Suprapubic skin (tissue), 4 donors: Measurements from ENCODE around the gene ZNF383.

Experiments
- POLR2A ChIP-seq, 2 donors: fragments of 450-650 bp; IDR thresholded peaks; one replicate each; pipeline ENCODE4 v1.6.1; 2017; ENCODE audit warnings: antibody characterized with exemption in 2 of 2, mild to moderate bottlenecking in 2 of 2, moderate library complexity in 2 of 2
- POLR2AphosphoS5 ChIP-seq, 3 donors: sonication (generic); formaldehyde crosslinking; IDR thresholded peaks; one replicate each; pipeline ENCODE4 v1.6.1; 2017; ENCODE audit warnings: antibody characterized with exemption in 3 of 3
- TF ChIP-seq, protein P1 (sequence below), 2 donors: fragments of 200-600 bp in 1 of 2; fragments of 450-650 bp in 1 of 2; sonication (generic) in 1 of 2; IDR thresholded peaks; one replicate each; pipeline ENCODE4 v1.5.1; 2016 to 2019; ENCODE audit warnings: antibody characterized with exemption in 2 of 2, mild to moderate bottlenecking in 1 of 2, moderate library complexity in 1 of 2

DNA sequence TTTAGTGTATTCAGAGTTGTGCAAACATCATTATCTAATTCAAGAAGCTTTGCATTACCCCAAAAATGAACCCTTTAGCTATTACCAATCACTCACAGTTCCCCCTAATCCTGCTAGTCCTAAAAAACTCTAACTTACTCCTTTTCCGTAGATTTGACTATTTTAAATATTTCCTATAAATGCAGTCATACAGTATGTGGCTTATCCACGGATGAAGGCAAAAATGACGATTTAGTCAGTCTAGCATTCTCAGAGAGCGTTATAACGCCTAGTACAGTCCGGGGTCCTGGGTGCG is 587 bp upstream of the ZNF383 start:
- TF ChIP-seq, protein P1, sequence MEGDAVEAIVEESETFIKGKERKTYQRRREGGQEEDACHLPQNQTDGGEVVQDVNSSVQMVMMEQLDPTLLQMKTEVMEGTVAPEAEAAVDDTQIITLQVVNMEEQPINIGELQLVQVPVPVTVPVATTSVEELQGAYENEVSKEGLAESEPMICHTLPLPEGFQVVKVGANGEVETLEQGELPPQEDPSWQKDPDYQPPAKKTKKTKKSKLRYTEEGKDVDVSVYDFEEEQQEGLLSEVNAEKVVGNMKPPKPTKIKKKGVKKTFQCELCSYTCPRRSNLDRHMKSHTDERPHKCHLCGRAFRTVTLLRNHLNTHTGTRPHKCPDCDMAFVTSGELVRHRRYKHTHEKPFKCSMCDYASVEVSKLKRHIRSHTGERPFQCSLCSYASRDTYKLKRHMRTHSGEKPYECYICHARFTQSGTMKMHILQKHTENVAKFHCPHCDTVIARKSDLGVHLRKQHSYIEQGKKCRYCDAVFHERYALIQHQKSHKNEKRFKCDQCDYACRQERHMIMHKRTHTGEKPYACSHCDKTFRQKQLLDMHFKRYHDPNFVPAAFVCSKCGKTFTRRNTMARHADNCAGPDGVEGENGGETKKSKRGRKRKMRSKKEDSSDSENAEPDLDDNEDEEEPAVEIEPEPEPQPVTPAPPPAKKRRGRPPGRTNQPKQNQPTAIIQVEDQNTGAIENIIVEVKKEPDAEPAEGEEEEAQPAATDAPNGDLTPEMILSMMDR (IDR thresholded peaks at IDR 0.05), result no peak
- no peak for TF ChIP-seq POLR2AphosphoS5 (IDR thresholded peaks at IDR 0.05)
- TF ChIP-seq POLR2A (IDR thresholded peaks at IDR 0.05), result no peak
